NCI-H128 (cell line): ENCODE measurements around the gene TBC1D3G.
"Not testable (repeated sequence)": the region's sequence is repeated elsewhere in the genome, so short reads cannot be mapped to it uniquely, and the experiment has no call there.

ENCODE experiments used
- DNase-seq: peaks from one replicate; lab custom pipeline; 2025; ENCODE audit not compliant: unreplicated experiment; lab: John Stamatoyannopoulos, UW

TBC1D3G gene

GRCh38 chr17:36323584-36323983, at the start of gene TBC1D3G:
TSS of gene TBC1D3G (plus strand) at chr17:36323884. CDS start at chr17:36325412, 1,528 bp downstream.
- DNase-seq = not testable (repeated sequence)

DNA sequence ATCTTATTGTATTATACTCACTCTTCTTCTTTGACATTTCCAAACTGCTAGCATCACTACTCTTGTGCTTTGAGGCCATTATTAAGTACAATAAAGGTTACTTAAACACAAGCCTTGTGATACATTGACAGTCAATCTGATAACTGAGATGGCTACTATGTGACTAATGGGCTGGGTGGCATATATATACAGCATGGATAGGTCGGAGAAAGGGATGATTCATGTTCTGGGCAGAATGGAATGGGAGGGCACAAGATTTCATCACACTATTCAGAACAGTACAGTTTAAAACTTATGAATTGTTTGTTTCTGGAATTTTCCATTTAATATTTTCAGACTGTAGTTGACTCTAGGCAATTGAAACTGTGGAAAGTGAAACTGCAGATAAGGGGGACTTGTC, 40.4 kb upstream of the TBC1D3G start:
- not testable (repeated sequence) for DNase-seq

GRCh38 chr17:36284219-36284618, 39.5 kb upstream of the TBC1D3G start:
- DNase-seq = not testable (repeated sequence)

- not testable (repeated sequence) for DNase-seq
Measured at GRCh38 chr17:36289965-36290612, 33.6 kb upstream of the TBC1D3G start.

DNA sequence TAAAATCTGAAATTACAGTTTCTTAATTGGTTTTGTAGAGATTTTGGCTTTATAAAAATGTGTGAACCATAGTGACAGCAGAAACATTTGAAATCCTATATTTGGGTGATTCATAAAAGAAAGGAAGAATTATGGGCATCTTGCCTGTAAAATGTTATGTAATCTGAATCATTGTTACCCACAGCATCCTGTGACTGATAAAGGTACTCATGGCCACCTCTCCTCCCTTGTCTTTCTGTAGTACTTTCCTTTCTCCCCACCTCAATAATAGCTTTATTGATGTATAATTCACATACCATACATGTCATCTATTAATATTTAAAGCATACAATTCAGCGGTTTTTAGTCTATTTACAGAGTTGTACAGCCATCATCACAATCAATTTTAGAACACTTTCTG, 28.5 kb upstream of the TBC1D3G start:
- DNase-seq = not testable (repeated sequence)

- not testable (repeated sequence) for DNase-seq
Measured at GRCh38 chr17:36315736-36316135, 7.9 kb upstream of the TBC1D3G start.

GRCh38 chr17:36362496-36362895, 38.8 kb downstream of the TBC1D3G start:
- DNase-seq = not testable (repeated sequence)

DNA sequence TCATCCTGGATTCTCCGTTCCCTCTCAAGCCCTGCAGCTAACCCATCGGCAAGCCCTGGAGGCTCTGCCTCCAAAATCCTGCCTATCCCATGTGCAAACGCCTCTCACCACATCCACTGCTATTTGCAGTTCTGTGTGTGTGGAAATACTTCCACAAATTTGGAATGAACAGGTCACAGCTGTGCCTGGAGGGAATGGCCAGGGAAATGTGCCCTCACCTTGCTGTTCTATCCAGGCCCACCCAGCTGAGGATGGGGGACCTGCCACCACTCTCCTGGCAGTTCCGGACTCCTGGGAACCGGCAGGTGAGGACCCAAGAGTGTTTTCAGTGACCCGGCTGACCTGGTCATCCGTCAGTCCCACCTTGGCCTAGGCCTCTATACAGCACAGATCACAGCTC, 52.3 kb downstream of the TBC1D3G start:
- DNase-seq = not testable (repeated sequence)
